PFSK-1 (cell line): ENCODE results near the gene SMOC2.

Experiments used
- POLR2AphosphoS5 ChIP-seq: IDR thresholded peaks from 2 replicates; pipeline ENCODE4 v1.6.1; 2012; ENCODE audit warnings: low read depth, mild to moderate bottlenecking, control low read depth, low read length, moderate library complexity
- REST ChIP-seq, 2 experiments: IDR thresholded peaks; 2 replicates each; pipeline versions ENCODE4 v1.6.1 to v1.8.0; 2011 to 2012; ENCODE audit warnings: low read depth in 2 of 2, low read length in 2 of 2, control low read depth in 1 of 2, inconsistent platforms in 1 of 2, mild to moderate bottlenecking in 1 of 2, moderate library complexity in 1 of 2; ENCODE audit not compliant: insufficient read depth in 1 of 2
- SIN3A ChIP-seq: IDR thresholded peaks from 2 replicates; pipeline ENCODE4 v1.6.1; 2012; ENCODE audit warnings: mild to moderate bottlenecking, low read length, moderate library complexity, borderline replicate concordance; ENCODE audit not compliant: insufficient read depth
- TAF1 ChIP-seq: IDR thresholded peaks from 2 replicates; pipeline ENCODE4 v1.6.1; 2012; ENCODE audit warnings: low read length, control low read depth, borderline replicate concordance; ENCODE audit not compliant: insufficient read depth

- no peak for TF ChIP-seq POLR2AphosphoS5
- no peak for TF ChIP-seq SIN3A
- TF ChIP-seq REST (IDR thresholded peaks at IDR 0.05; ENCODE audit: insufficient read depth in 1 of 2, low read depth in 2 of 2, low read length in 2 of 2): no peak
- no peak for TF ChIP-seq TAF1
These were observed 6.3 kb downstream of the SMOC2 start for GRCh38 chr6:168447282-168447681.
